HepG2 (cell line): ENCODE results near the gene LAX1.

Source experiments
- CTCF ChIP-seq: sonication (generic); formaldehyde crosslinking; IDR thresholded peaks from 2 replicates; pipeline ENCODE4 v1.5.0; 2020; ENCODE audit warnings: mild to moderate bottlenecking, missing genetic modification reagents, moderate library complexity
- EZH2 ChIP-seq: conservative IDR thresholded peaks from 2 replicates; pipeline ENCODE4 v1.6.1; 2012; ENCODE audit warnings: mild to moderate bottlenecking, low read depth, low read length, moderate library complexity
- IRF1 ChIP-seq: sonication (generic); formaldehyde crosslinking; IDR thresholded peaks from 2 replicates; pipeline ENCODE4 v1.4.0; 2020; ENCODE audit warnings: low read depth, mild to moderate bottlenecking, missing genetic modification reagents
- MYC ChIP-seq: sonication (generic); formaldehyde crosslinking; IDR thresholded peaks from 2 replicates; pipeline ENCODE4 v1.9.0; 2021; ENCODE audit warnings: missing genetic modification reagents, borderline replicate concordance
- NONO ChIP-seq, 2 experiments: fragments of 450-650 bp in 1 of 2; sonication (generic) in 1 of 2; formaldehyde crosslinking in 1 of 2; IDR thresholded peaks in 1 of 2; conservative IDR thresholded peaks in 1 of 2; 2 replicates each; pipeline versions ENCODE4 v1.6.1 to v1.8.0; 2017 to 2022; ENCODE audit warnings: mild to moderate bottlenecking in 1 of 2, missing genetic modification reagents in 1 of 2, moderate library complexity in 1 of 2
- SMARCE1 ChIP-seq: fragments of 450-650 bp; IDR thresholded peaks from 2 replicates; pipeline ENCODE4 v1.6.1; 2017; ENCODE audit warnings: borderline replicate concordance
- YY1 ChIP-seq: IDR thresholded peaks from 2 replicates; pipeline ENCODE4 v1.6.1; 2011; ENCODE audit warnings: low read length, low read depth, moderate library complexity, mild to moderate bottlenecking; ENCODE audit not compliant: insufficient read depth, insufficient replicate concordance
- ZFP41 ChIP-seq: sonication (generic); formaldehyde crosslinking; IDR thresholded peaks from 2 replicates; pipeline ENCODE4 v1.4.0; 2020; ENCODE audit warnings: mild to moderate bottlenecking, missing genetic modification reagents, borderline replicate concordance
- ZNF101 ChIP-seq: sonication (generic); formaldehyde crosslinking; IDR thresholded peaks from 2 replicates; pipeline ENCODE4 v1.4.0; 2020; ENCODE audit warnings: mild to moderate bottlenecking, low read depth, missing genetic modification reagents, borderline replicate concordance
- ZNF263 ChIP-seq: sonication (generic); formaldehyde crosslinking; IDR thresholded peaks from 2 replicates; pipeline ENCODE4 v1.4.0; 2020; ENCODE audit warnings: missing genetic modification reagents
- ZNF609 ChIP-seq: sonication (generic); formaldehyde crosslinking; IDR thresholded peaks from 2 replicates; pipeline ENCODE4 v1.4.0; 2020; ENCODE audit warnings: mild to moderate bottlenecking, missing genetic modification reagents, borderline replicate concordance
- ZNF629 ChIP-seq: sonication (generic); formaldehyde crosslinking; conservative IDR thresholded peaks from 2 replicates; pipeline ENCODE4 v1.5.0; 2020; ENCODE audit warnings: missing genetic modification reagents

- TF ChIP-seq ZNF263 (no peak), CTCF (no peak), ZNF629 (no peak), EZH2 (no peak), ZNF609 (CRISPR knock-in tag) (no peak), NONO (IDR thresholded peaks at IDR 0.05) (no peak), NONO (CRISPR knock-in tag; conservative IDR thresholded peaks at IDR 0.05) (no peak), ZFP41 (no peak), IRF1 (CRISPR knock-in tag) (no peak), ZNF101 (CRISPR knock-in tag) (no peak), YY1 (no peak), MYC (CRISPR knock-in tag) (no peak), SMARCE1 (no peak)
Observed at GRCh38 chr1:203756036-203756435, 8.9 kb upstream of the LAX1 start.
